MM.1S (cell line): Measurements from ENCODE around the gene STK32B.
A peak's percentile ranks its signal among the peaks of the same experiment; 100 is the strongest.

Source experiments
- DNase-seq: peaks from one replicate; pipeline ENCODE4 v3.0.0-alpha.2; 2015
- H2AFZ ChIP-seq: fragments of 300-600 bp; sonication (generic); 2 replicates; pipeline ENCODE4 v1.6.0; 2016; ENCODE audit warnings: antibody characterized with exemption, low read length
- H3F3A ChIP-seq: fragments of 300-600 bp; sonication (generic); 2 replicates; pipeline ENCODE4 v1.6.1; 2016; ENCODE audit warnings: mild to moderate bottlenecking, antibody characterized with exemption, low read length, moderate library complexity, mixed read lengths; ENCODE audit not compliant: insufficient read depth
- H3K27ac ChIP-seq: fragments of 300-600 bp; sonication (generic); 2 replicates; pipeline ENCODE4 v1.5.1; 2016; ENCODE audit warnings: mild to moderate bottlenecking, low read length
- H3K27me3 ChIP-seq: fragments of 300-600 bp; sonication (generic); replicated peaks from 2 replicates; pipeline ENCODE4 v1.6.0; 2016; ENCODE audit warnings: low read length; ENCODE audit not compliant: insufficient read depth
- H3K36me3 ChIP-seq: fragments of 300-600 bp; sonication (generic); replicated peaks from 2 replicates; pipeline ENCODE4 v1.6.1; 2016; ENCODE audit warnings: mild to moderate bottlenecking, low read length, mixed read lengths; ENCODE audit not compliant: insufficient read depth
- H3K4me1 ChIP-seq: fragments of 300-600 bp; sonication (generic); 2 replicates; pipeline ENCODE4 v1.6.1; 2016; ENCODE audit warnings: low read length, mixed read lengths
- H3K4me2 ChIP-seq: fragments of 300-600 bp; sonication (generic); 2 replicates; pipeline ENCODE4 v1.6.0; 2016; ENCODE audit warnings: low read depth, low read length
- H3K4me3 ChIP-seq: fragments of 300-600 bp; sonication (generic); 2 replicates; pipeline ENCODE4 v1.5.1; 2016; ENCODE audit warnings: low read length, mixed read lengths
- H3K79me2 ChIP-seq: fragments of 300-600 bp; sonication (generic); 2 replicates; pipeline ENCODE4 v1.6.1; 2016; ENCODE audit warnings: mixed run types, low read length, mixed read lengths
- H3K9ac ChIP-seq: fragments of 300-600 bp; sonication (generic); 2 replicates; pipeline ENCODE4 v1.6.1; 2016; ENCODE audit warnings: low read length, mixed read lengths
- H3K9me2 ChIP-seq: fragments of 300-600 bp; sonication (generic); replicated peaks from 2 replicates; pipeline ENCODE4 v1.6.1; 2016; ENCODE audit warnings: mild to moderate bottlenecking, low read length, mixed read lengths; ENCODE audit not compliant: insufficient read depth
- H3K9me3 ChIP-seq: fragments of 300-600 bp; sonication (generic); replicated peaks from 2 replicates; pipeline ENCODE4 v1.6.1; 2016; ENCODE audit warnings: mild to moderate bottlenecking, low read length, mixed read lengths; ENCODE audit not compliant: insufficient read depth
- H4K20me1 ChIP-seq: fragments of 300-600 bp; sonication (generic); 2 replicates; pipeline ENCODE4 v1.6.1; 2016; ENCODE audit warnings: mild to moderate bottlenecking, low read length, moderate library complexity, mixed read lengths; ENCODE audit not compliant: insufficient read depth
- EZH2 ChIP-seq: fragments of 300-600 bp; sonication (generic); optimal IDR thresholded peaks from 2 replicates; pipeline ENCODE3; 2017; ENCODE audit warnings: low read depth, mild to moderate bottlenecking, antibody characterized with exemption, low read length, mixed read lengths
- EZH2phosphoT487 ChIP-seq: fragments of 300-600 bp; sonication (generic); IDR thresholded peaks from 2 replicates; pipeline ENCODE4 v1.6.1; 2018; ENCODE audit warnings: antibody characterized with exemption, low read length
- TF ChIP-seq, protein P1 (sequence below): fragments of 300-600 bp; sonication (generic); IDR thresholded peaks from 2 replicates; pipeline ENCODE4 v1.5.1; 2016; ENCODE audit warnings: antibody characterized with exemption, low read length, mixed read lengths

The STK32B gene

DNA sequence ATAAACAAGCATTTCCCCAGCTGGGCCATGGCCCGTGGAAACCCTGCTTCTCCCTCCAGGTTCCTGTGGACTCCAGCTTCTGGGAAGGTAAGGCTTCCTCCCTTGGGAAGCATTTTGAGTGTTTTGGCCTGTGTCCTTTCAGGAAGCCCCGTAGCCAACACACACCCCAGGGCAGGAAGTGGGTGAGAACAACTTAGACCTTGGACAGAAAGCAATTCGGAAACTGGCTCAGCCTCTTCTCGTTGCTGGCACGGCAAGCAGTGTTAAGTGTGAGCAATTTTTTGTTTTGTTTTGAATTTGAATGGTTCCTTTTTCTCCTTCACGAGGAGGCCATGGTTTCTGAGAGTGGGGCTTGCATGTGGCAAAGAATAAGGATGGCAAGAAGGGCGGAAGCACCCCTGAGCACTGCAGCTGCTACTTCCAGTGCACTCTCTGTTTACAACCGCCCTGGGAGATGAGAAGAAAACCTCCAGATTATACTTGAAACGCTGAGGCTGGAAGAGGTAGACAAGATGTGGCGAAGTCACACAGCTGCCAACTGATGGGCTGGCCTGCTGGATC is 17.9 kb upstream of the STK32B start:
- TF ChIP-seq EZH2phosphoT487 (no peak), EZH2 (no peak)
- TF ChIP-seq, protein P1, sequence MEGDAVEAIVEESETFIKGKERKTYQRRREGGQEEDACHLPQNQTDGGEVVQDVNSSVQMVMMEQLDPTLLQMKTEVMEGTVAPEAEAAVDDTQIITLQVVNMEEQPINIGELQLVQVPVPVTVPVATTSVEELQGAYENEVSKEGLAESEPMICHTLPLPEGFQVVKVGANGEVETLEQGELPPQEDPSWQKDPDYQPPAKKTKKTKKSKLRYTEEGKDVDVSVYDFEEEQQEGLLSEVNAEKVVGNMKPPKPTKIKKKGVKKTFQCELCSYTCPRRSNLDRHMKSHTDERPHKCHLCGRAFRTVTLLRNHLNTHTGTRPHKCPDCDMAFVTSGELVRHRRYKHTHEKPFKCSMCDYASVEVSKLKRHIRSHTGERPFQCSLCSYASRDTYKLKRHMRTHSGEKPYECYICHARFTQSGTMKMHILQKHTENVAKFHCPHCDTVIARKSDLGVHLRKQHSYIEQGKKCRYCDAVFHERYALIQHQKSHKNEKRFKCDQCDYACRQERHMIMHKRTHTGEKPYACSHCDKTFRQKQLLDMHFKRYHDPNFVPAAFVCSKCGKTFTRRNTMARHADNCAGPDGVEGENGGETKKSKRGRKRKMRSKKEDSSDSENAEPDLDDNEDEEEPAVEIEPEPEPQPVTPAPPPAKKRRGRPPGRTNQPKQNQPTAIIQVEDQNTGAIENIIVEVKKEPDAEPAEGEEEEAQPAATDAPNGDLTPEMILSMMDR = no peak
- peaks cover 17% of the 10 kb centered on the region for H3K4me1 ChIP-seq
- H3K4me2 ChIP-seq = no peak overlapping the region
- no peak overlapping the region for H3K27ac ChIP-seq
- H3K79me2 ChIP-seq = no peaks in the 10 kb centered on the region
- H2AFZ ChIP-seq = no peak overlapping the region
- no peak for DNase-seq
- no peaks in the 10 kb centered on the region for H4K20me1 ChIP-seq
- H3K9ac ChIP-seq = no peak overlapping the region
- no peaks in the 10 kb centered on the region for H3K9me2 ChIP-seq
- no peaks in the 10 kb centered on the region for H3K27me3 ChIP-seq
- H3K36me3 ChIP-seq = no peaks in the 10 kb centered on the region
- H3K4me3 ChIP-seq = no peak overlapping the region
- H3F3A ChIP-seq = peaks cover 13% of the 10 kb centered on the region
- no peaks in the 10 kb centered on the region for H3K9me3 ChIP-seq

DNA sequence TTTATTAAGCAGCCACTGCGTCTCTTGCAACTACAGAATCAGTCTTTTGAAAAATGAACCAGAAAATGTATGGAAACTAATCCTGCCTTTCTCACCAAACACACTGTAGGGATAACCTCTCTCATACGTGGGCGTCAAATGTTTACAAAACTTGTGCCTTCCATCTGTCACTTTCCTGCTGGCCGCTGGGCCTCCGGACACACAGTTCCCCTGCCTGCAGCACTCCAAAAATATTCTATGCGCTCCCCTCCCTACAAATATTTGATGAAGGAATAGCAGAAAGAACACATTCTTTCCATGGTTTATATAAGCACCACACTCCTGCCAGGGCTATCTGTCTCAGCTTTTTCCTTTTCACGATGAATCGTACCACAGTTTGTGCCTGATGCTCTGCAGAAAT is 17.1 kb upstream of the STK32B start:
- Histone ChIP-seq H3K9me3 (no peaks in the 10 kb centered on the region), H3K4me1 (peaks cover 17% of the 10 kb centered on the region), H3K27ac (no peak overlapping the region), H3K79me2 (no peaks in the 10 kb centered on the region), H4K20me1 (no peaks in the 10 kb centered on the region), H2AFZ (no peak overlapping the region), H3F3A (peaks cover 13% of the 10 kb centered on the region), H3K36me3 (no peaks in the 10 kb centered on the region), H3K9ac (no peak overlapping the region), H3K9me2 (no peaks in the 10 kb centered on the region), H3K4me2 (no peak overlapping the region), H3K27me3 (no peaks in the 10 kb centered on the region), H3K4me3 (no peak overlapping the region)
- no peak for DNase-seq
- TF ChIP-seq, protein P1 = no peak
- TF ChIP-seq EZH2phosphoT487 (no peak), EZH2 (no peak)

DNA sequence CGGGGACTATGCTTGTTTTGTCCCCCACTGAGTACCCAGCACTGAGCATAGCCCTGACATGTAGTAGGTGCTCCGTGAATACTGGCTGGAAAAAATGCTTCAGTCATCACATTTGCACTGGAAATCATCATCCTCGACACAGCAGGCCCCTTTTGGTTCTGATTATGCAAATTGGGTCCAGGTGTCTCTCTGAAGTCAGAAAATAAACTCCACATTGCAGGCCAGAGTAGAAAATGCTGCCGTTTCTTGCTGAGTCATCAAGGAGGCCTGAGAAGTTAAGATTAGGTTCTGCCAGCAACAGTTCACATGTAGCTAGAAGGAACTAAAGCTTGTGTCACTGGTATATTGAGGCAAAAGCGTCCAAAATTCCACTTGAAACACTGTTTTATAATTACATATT is 15.0 kb upstream of the STK32B start:
- Histone ChIP-seq H3K4me1 (peaks cover 17% of the 10 kb centered on the region), H3F3A (peaks cover 13% of the 10 kb centered on the region), H3K9me2 (no peaks in the 10 kb centered on the region), H3K4me2 (peak overlapping the region; percentile 44; the same call in 1 of the 2 replicates), H3K27ac (peak overlapping the region; percentile 86), H2AFZ (peak overlapping the region; percentile 64), H3K36me3 (no peaks in the 10 kb centered on the region), H3K9me3 (no peaks in the 10 kb centered on the region), H3K27me3 (no peaks in the 10 kb centered on the region), H3K4me3 (0 out of 2 replicates have a peak overlapping the region, but pooled peaks have one; percentile 4), H3K79me2 (no peaks in the 10 kb centered on the region), H3K9ac (peak overlapping the region; percentile 38; the same call in 1 of the 2 replicates), H4K20me1 (no peaks in the 10 kb centered on the region)
- peak; percentile 98 for DNase-seq
- no peak for TF ChIP-seq EZH2phosphoT487
- TF ChIP-seq EZH2 = no peak
- TF ChIP-seq, protein P1 = no peak
